ENCODE data around the gene GNGT2.

The GNGT2 gene

DNA sequence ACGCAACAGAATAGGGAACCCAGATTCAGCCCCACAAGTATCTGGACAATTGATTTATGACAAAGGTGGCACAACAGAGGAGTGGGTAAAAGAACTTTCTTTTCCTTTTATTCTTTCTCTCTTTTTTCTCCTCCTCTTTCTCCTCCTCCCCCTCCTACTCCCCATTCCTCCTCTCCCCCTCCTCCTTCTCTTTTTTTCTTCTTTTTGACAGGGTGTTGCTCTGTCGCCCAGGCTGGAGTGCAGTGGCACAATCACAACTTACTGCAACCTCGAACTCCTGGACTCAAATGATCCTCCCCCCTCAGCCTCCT lies 16.1 kb downstream of the GNGT2 start:
- TF ChIP-seq, protein P1, sequence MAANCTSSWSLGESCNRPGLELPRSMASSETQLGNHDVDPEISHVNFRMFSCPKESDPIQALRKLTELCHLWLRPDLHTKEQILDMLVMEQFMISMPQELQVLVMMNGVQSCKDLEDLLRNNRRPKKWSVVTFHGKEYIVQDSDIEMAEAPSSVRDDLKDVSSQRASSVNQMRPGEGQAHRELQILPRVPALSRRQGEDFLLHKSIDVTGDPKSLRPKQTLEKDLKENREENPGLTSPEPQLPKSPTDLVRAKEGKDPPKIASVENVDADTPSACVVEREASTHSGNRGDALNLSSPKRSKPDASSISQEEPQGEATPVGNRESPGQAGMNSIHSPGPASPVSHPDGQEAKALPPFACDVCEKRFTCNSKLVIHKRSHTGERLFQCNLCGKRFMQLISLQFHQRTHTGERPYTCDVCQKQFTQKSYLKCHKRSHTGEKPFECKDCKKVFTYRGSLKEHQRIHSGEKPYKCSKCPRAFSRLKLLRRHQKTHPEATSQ (tag by site-specific recombination; IDR thresholded peaks at IDR 0.05), result no peak
- peak; percentile 45; the same call in 1 of the 2 replicates for TF ChIP-seq ZNF366 (tag by site-specific recombination; conservative IDR thresholded peaks at IDR 0.05)
- peak; percentile 52; the same call in 1 of the 2 replicates for TF ChIP-seq PRDM1 (tag by site-specific recombination; IDR thresholded peaks at IDR 0.05)
- 0 out of 2 replicates have a peak, but pooled peaks have one; percentile 17 for TF ChIP-seq HIC1 (tag by site-specific recombination; IDR thresholded peaks at IDR 0.05)
- Histone ChIP-seq H3K4me1 (ENCODE audit: control insufficient read depth, insufficient read depth, low read length) (peaks cover 2% of the 10 kb centered on the region; the same call in 1 of the 2 replicates), H3K9me3 (ENCODE audit: control insufficient read depth, insufficient read depth, low read depth, low read length) (no peaks in the 10 kb centered on the region), H3K4me3 (ENCODE audit: low read depth, low read length) (no peak overlapping the region), H3K36me3 (ENCODE audit: control insufficient read depth in 2 of 2, insufficient read depth in 1 of 2, low read length in 2 of 2) (no peaks in the 10 kb centered on the region), H3K27ac (ENCODE audit: extremely low read depth, low read depth, low read length) (no peak overlapping the region)
- ChIA-PET POLR2A (no interaction called here), CTCF (interaction anchor here (0.6 to 2.4 kb wide), 4 partner anchors 33 to 362 kb away, joined by 3 to 15 read pairs (median 3); no protein-coding TSS in a partner anchor)

GRCh38 chr17:49193513-49194296 lies 16.7 kb downstream of the GNGT2 start:
- peak overlapping the region; percentile 25; the same call in 1 of the 2 replicates for H3K27ac ChIP-seq (ENCODE audit: extremely low read depth, low read depth, low read length)
- no peaks in the 10 kb centered on the region for H3K36me3 ChIP-seq (ENCODE audit: control insufficient read depth in 2 of 2, insufficient read depth in 1 of 2, low read length in 2 of 2)
- peaks cover 2% of the 10 kb centered on the region; the same call in 1 of the 2 replicates for H3K4me1 ChIP-seq (ENCODE audit: control insufficient read depth, insufficient read depth, low read length)
- H3K4me3 ChIP-seq (ENCODE audit: low read depth, low read length), result peak overlapping the region; percentile 81
- CTCF ChIA-PET, result interaction anchor here (0.6 to 2.4 kb wide), 7 partner anchors 10 to 363 kb away, joined by 3 to 15 read pairs (median 3); no protein-coding TSS in a partner anchor
- POLR2A ChIA-PET, result interaction anchor here (0.7 to 1.6 kb wide), 4 partner anchors 15 to 1145 kb away, joined by 3 to 5 read pairs (median 4); partner anchors contain the start of gene NFE2L1
- no peaks in the 10 kb centered on the region for H3K9me3 ChIP-seq (ENCODE audit: control insufficient read depth, insufficient read depth, low read depth, low read length)
- TF ChIP-seq HOXA7 (CRISPR knock-in tag; IDR thresholded peaks at IDR 0.05; ENCODE audit: borderline replicate concordance) (no peak), ZNF266 (tag by site-specific recombination; IDR thresholded peaks at IDR 0.05; ENCODE audit: low read depth) (no peak), PBX3 (CRISPR knock-in tag; IDR thresholded peaks at IDR 0.05) (no peak), ZNF549 (tag by site-specific recombination; IDR thresholded peaks at IDR 0.05) (no peak), ZSCAN30 (tag by site-specific recombination; IDR thresholded peaks at IDR 0.05) (peak; percentile 30; the same call in 1 of the 2 replicates), ZNF777 (tag by site-specific recombination; IDR thresholded peaks at IDR 0.05; ENCODE audit: borderline replicate concordance) (peak; percentile 80), ZBTB8A (tag by site-specific recombination; IDR thresholded peaks at IDR 0.05) (0 out of 2 replicates have a peak, but pooled peaks have one; percentile 56), ZNF239 (tag by site-specific recombination; IDR thresholded peaks at IDR 0.05) (0 out of 2 replicates have a peak, but pooled peaks have one; percentile 6), ZNF560 (tag by site-specific recombination; IDR thresholded peaks at IDR 0.05; ENCODE audit: borderline replicate concordance) (no peak), SETDB1 (IDR thresholded peaks at IDR 0.05; ENCODE audit: insufficient read length, low read length) (no peak), ZNF624 (tag by site-specific recombination; IDR thresholded peaks at IDR 0.05) (no peak), ZNF248 (tag by site-specific recombination; IDR thresholded peaks at IDR 0.05) (no peak), ZNF133 (tag by site-specific recombination; IDR thresholded peaks at IDR 0.05) (no peak), ZNF610 (tag by site-specific recombination; IDR thresholded peaks at IDR 0.05; ENCODE audit: borderline replicate concordance) (no peak), ZBTB17 (tag by site-specific recombination; IDR thresholded peaks at IDR 0.05) (peak; percentile 88), MYNN (tag by site-specific recombination; IDR thresholded peaks at IDR 0.05; ENCODE audit: borderline replicate concordance) (no peak; the same call in 1 of the 2 replicates), TCF7L2 (IDR thresholded peaks at IDR 0.05; ENCODE audit: borderline replicate concordance, low read depth, low read length) (no peak), ZIC2 (tag by site-specific recombination; IDR thresholded peaks at IDR 0.05) (no peak), ZNF433 (tag by site-specific recombination; IDR thresholded peaks at IDR 0.05; ENCODE audit: low read depth) (no peak)
- TF ChIP-seq, protein P2, sequence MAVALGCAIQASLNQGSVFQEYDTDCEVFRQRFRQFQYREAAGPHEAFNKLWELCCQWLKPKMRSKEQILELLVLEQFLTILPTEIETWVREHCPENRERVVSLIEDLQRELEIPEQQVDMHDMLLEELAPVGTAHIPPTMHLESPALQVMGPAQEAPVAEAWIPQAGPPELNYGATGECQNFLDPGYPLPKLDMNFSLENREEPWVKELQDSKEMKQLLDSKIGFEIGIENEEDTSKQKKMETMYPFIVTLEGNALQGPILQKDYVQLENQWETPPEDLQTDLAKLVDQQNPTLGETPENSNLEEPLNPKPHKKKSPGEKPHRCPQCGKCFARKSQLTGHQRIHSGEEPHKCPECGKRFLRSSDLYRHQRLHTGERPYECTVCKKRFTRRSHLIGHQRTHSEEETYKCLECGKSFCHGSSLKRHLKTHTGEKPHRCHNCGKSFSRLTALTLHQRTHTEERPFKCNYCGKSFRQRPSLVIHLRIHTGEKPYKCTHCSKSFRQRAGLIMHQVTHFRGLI (tag by site-specific recombination; IDR thresholded peaks at IDR 0.05), result no peak
- TF ChIP-seq, protein P3, sequence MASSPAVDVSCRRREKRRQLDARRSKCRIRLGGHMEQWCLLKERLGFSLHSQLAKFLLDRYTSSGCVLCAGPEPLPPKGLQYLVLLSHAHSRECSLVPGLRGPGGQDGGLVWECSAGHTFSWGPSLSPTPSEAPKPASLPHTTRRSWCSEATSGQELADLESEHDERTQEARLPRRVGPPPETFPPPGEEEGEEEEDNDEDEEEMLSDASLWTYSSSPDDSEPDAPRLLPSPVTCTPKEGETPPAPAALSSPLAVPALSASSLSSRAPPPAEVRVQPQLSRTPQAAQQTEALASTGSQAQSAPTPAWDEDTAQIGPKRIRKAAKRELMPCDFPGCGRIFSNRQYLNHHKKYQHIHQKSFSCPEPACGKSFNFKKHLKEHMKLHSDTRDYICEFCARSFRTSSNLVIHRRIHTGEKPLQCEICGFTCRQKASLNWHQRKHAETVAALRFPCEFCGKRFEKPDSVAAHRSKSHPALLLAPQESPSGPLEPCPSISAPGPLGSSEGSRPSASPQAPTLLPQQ (tag by site-specific recombination; IDR thresholded peaks at IDR 0.05), result no peak

All from HEK293 (cell line).